Myometrial cell (primary cell): ENCODE measurements around the gene SF3B5. TPM values are rescaled to one million over a fixed set of nuclear protein-coding genes. Genes with fewer than 3 reads are reported as not detected.

ENCODE experiments used
- total RNA-seq: library from RNA; depleted of rRNA; stranded (reverse); fragments of >200 nt; gene quantifications from 2 replicates; pipeline ENCODE4 v1.2.3, GENCODE V29; 2015

Gene SF3B5
- 298 and 304 TPM in 2 replicates for total RNA-seq

GRCh38 chr6:144095134-144096002, at the start of gene SF3B5:
Gene SF3B5, minus strand, starts transcription at chr6:144095573. Its CDS starts 76 bp downstream, at chr6:144095497.

Other genes with a start within 250 kb of the SF3B5 start
- not detected in 2 replicates for gene ZC2HC1B, start 231.1 kb downstream of the SF3B5 start, total RNA-seq
- gene PLAGL1, start 87.3 kb downstream of the SF3B5 start, total RNA-seq = 3.7 and 12.2 TPM in 2 replicates
- under 0.01 and 0.71 TPM in 2 replicates for gene STX11, start 54.9 kb upstream of the SF3B5 start, total RNA-seq
- 49.0 and 83.5 TPM in 2 replicates for gene UTRN, start 189.8 kb upstream of the SF3B5 start, total RNA-seq